ENCODE data around the gene ACHE. TPM values are rescaled to one million over a fixed set of nuclear protein-coding genes. Genes with fewer than 3 reads are reported as not detected.

ACHE gene
- total and polyA plus RNA-seq, 2 of the 13 experiments (the other 11 are each of a cell fraction or from before 2014, with no cell fraction given): 0.18 to 0.40 TPM

GRCh38 chr7:100888988-100889750 is 6.5 kb downstream of the ACHE start, which contains the start of gene UFSP1 (continued):
- TF ChIP-seq NFAT5 (CRISPR knock-in tag; IDR thresholded peaks at IDR 0.05): peak; percentile 90
- peak; percentile 52; the same call in 1 of the 2 replicates for TF ChIP-seq ELK4 (CRISPR knock-in tag; IDR thresholded peaks at IDR 0.05; ENCODE audit: borderline replicate concordance)
- no peak; the same call in 1 of the 2 replicates for TF ChIP-seq BRCA1 (CRISPR knock-in tag; IDR thresholded peaks at IDR 0.05)
- TF ChIP-seq DMAP1 (CRISPR knock-in tag; IDR thresholded peaks at IDR 0.05): peak; percentile 90
- peak; percentile 70 for TF ChIP-seq POLR2G (IDR thresholded peaks at IDR 0.05; ENCODE audit: low read depth, low read length)
- no peak for TF ChIP-seq ZHX2 (IDR thresholded peaks at IDR 0.05; ENCODE audit: low read depth)
- TF ChIP-seq ZHX2 (CRISPR knock-in tag; IDR thresholded peaks at IDR 0.05; ENCODE audit: borderline replicate concordance): no peak

Measured in HepG2 (cell line).